Right renal pelvis (tissue), 4 donors: ENCODE measurements around the gene ZNF493. TPM values are rescaled to one million over a fixed set of nuclear protein-coding genes. Genes with fewer than 3 reads are reported as not detected.

Experiments
- DNase-seq, 4 donors: peaks; one replicate each; pipeline ENCODE4 v3.0.0-alpha.2; 2013; ENCODE audit warnings: low read depth in 4 of 4, low spot score in 3 of 4, missing footprints in 1 of 4
- polyA plus RNA-seq, 4 donors: library from polyadenylated mRNA; unstranded; fragments of 120-200 nt; gene quantifications; one replicate each; pipeline ENCODE4 v1.2.1, GENCODE V29; 2013; ENCODE audit not compliant: insufficient read length in 4 of 4

ZNF493 gene
- polyA plus RNA-seq, 4 donors, result 17.7 to 28.2 (median 24.0) TPM

- no peak for DNase-seq
These were observed 63.8 kb downstream of the ZNF493 start for GRCh38 chr19:21460686-21461085.

DNA sequence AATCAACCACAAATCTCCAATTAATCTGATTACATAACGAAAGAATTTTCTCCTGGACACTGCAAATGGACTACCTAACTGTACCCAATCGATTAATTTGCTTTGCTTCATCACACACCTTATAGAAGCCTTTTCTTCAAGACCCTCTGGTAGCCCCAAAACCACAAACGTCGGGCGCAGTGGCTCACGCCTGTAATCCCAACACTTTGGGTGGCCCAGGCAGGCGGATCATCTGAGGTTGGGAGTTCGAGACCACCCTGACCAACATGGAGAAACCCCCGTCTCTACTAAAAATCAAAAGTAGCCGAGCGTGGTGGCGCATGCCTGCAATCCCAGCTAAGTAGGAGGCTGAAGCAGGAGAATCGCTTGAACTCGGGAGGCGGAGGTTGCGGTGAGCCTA, 65.6 kb downstream of the ZNF493 start:
- no peak for DNase-seq

GRCh38 chr19:21463449-21464105, 66.6 kb downstream of the ZNF493 start:
- peak; percentile 70 to 81 (median 74) for DNase-seq

- DNase-seq, result no peak
These were observed 69.7 kb downstream of the ZNF493 start for GRCh38 chr19:21466627-21467026.

- DNase-seq, result no peak
These were observed 71.9 kb downstream of the ZNF493 start for GRCh38 chr19:21468791-21469190.

DNA sequence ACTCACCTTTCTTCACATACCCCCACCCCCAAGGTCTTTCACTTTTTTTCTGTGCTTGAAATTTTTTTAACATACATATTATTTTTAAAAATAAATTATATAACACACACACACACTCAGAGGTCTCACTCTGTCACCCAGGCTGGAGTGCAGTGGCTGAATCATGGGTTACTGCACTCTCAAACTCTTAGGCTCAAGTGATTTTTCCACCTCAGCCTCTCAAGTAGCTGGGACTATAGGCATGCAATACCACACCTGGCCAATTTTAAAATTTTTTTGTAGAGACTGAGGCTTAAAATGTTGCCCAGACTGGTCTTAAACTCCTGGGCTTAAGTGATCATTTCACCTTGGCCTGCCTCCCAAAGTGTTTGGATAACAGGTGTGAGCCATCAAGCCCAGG, 75.6 kb downstream of the ZNF493 start:
- DNase-seq, result no peak

- DNase-seq, result peak; percentile 77 to 87 (median 82)
These were observed 77.8 kb downstream of the ZNF493 start for GRCh38 chr19:21474671-21475181.

Other genes with a start within 250 kb of the ZNF493 start
- 10 to 100 TPM; 14.5 to 21.5 (median 20.5) TPM for gene ZNF708, start 67.7 kb upstream of the ZNF493 start, polyA plus RNA-seq
- 10 to 100 TPM; 31.8 to 42.3 (median 38.5) TPM for gene ZNF738, start 38.1 kb upstream of the ZNF493 start, polyA plus RNA-seq
- 10 to 100 TPM; 24.7 to 31.8 (median 27.8) TPM for gene ZNF429, start 108.5 kb downstream of the ZNF493 start, polyA plus RNA-seq